HEK293 (cell line): ENCODE data around the gene DSCAML1.

Experiments used
- CTCF ChIA-PET: fragments of 350-600 bp; formaldehyde crosslinking; extraction: SDS; loops from one replicate; lab custom pipeline; 2021; ENCODE audit warnings: antibody characterized with exemption; lab: Yijun Ruan, JAX
- POLR2A ChIA-PET: fragments of 300-600 bp; formaldehyde crosslinking; extraction: SDS; loops from one replicate; lab custom pipeline; 2020; ENCODE audit warnings: antibody characterized with exemption, inconsistent platforms; lab: Yijun Ruan, JAX
- H3K27ac ChIP-seq: fragments of 200-500 bp; sonication (Bioruptor generic); 2 replicates; pipeline ENCODE4 v1.5.1; 2014; ENCODE audit warnings: low read depth, low read length, control low read depth, inconsistent platforms; ENCODE audit errors: extremely low read depth
- H3K36me3 ChIP-seq, 2 experiments: fragments of 200-500 bp in 1 of 2; sonication (Bioruptor generic) in 1 of 2; 1 replicate in 1 of 2; 2 replicates in 1 of 2; pipeline ENCODE4 v1.5.1; 2014 to 2017; ENCODE audit warnings: inconsistent platforms in 2 of 2, low read length in 2 of 2; ENCODE audit not compliant: control insufficient read depth in 2 of 2, insufficient read depth in 1 of 2
- H3K4me1 ChIP-seq: fragments of 200-500 bp; sonication (Bioruptor generic); 2 replicates; pipeline ENCODE4 v1.5.1; 2014; ENCODE audit warnings: mild to moderate bottlenecking, low read length, inconsistent platforms; ENCODE audit not compliant: control insufficient read depth, insufficient read depth
- H3K4me3 ChIP-seq: 2 replicates; pipeline ENCODE4 v1.5.1; 2011; ENCODE audit warnings: low read depth, mild to moderate bottlenecking, control low read depth, low read length, moderate library complexity
- H3K9me3 ChIP-seq: fragments of 200-500 bp; sonication (Bioruptor generic); 2 replicates; pipeline ENCODE4 v1.5.1; 2014; ENCODE audit warnings: low read depth, low read length, inconsistent platforms; ENCODE audit not compliant: control insufficient read depth, insufficient read depth
- GLI4 ChIP-seq: fragments of 450-650 bp; formaldehyde crosslinking; IDR thresholded peaks from 2 replicates; pipeline ENCODE4 v1.5.1; 2016; ENCODE audit warnings: missing biosample characterization, missing genetic modification characterization
- GLIS2 ChIP-seq: fragments of 450-650 bp; formaldehyde crosslinking; IDR thresholded peaks from 2 replicates; pipeline ENCODE4 v1.5.1; 2016; ENCODE audit warnings: missing biosample characterization, missing genetic modification characterization
- KLF7 ChIP-seq: fragments of 450-650 bp; formaldehyde crosslinking; IDR thresholded peaks from 2 replicates; pipeline ENCODE4 v1.5.1; 2016; ENCODE audit warnings: missing biosample characterization, missing genetic modification characterization, borderline replicate concordance
- OSR2 ChIP-seq: fragments of 450-650 bp; formaldehyde crosslinking; IDR thresholded peaks from 2 replicates; pipeline ENCODE4 v1.5.1; 2016; ENCODE audit warnings: missing biosample characterization, missing genetic modification characterization
- ZFP3 ChIP-seq: fragments of 450-650 bp; formaldehyde crosslinking; IDR thresholded peaks from 2 replicates; pipeline ENCODE4 v1.5.1; 2016; ENCODE audit warnings: low read depth, missing biosample characterization, missing genetic modification characterization
- ZFP41 ChIP-seq: fragments of 450-650 bp; formaldehyde crosslinking; IDR thresholded peaks from 2 replicates; pipeline ENCODE4 v1.5.1; 2016; ENCODE audit warnings: missing biosample characterization, missing genetic modification characterization, borderline replicate concordance
- ZIC2 ChIP-seq: fragments of 450-650 bp; formaldehyde crosslinking; IDR thresholded peaks from 2 replicates; pipeline ENCODE4 v1.5.1; 2016; ENCODE audit warnings: missing biosample characterization, missing genetic modification characterization
- ZNF114 ChIP-seq: fragments of 450-650 bp; formaldehyde crosslinking; IDR thresholded peaks from 2 replicates; pipeline ENCODE4 v1.5.0; 2017; ENCODE audit warnings: missing biosample characterization, missing genetic modification characterization
- ZNF146 ChIP-seq: fragments of 450-650 bp; formaldehyde crosslinking; IDR thresholded peaks from 2 replicates; pipeline ENCODE4 v1.5.1; 2016; ENCODE audit warnings: missing biosample characterization, missing genetic modification characterization
- ZNF341 ChIP-seq: fragments of 450-650 bp; formaldehyde crosslinking; IDR thresholded peaks from 2 replicates; pipeline ENCODE4; 2016; ENCODE audit warnings: low read depth, missing biosample characterization, missing genetic modification characterization
- ZNF521 ChIP-seq: fragments of 450-650 bp; formaldehyde crosslinking; IDR thresholded peaks from 2 replicates; pipeline ENCODE4 v1.5.1; 2017; ENCODE audit warnings: missing biosample characterization, mild to moderate bottlenecking, missing genetic modification characterization
- ZNF558 ChIP-seq: fragments of 450-650 bp; formaldehyde crosslinking; IDR thresholded peaks from 2 replicates; pipeline ENCODE4 v1.5.1; 2016; ENCODE audit warnings: missing biosample characterization, missing genetic modification characterization
- ZNF561 ChIP-seq: fragments of 450-650 bp; IDR thresholded peaks from 2 replicates; pipeline ENCODE4 v1.5.1; 2018; ENCODE audit warnings: missing biosample characterization, missing genetic modification characterization, borderline replicate concordance
- ZNF600 ChIP-seq: fragments of 450-650 bp; formaldehyde crosslinking; IDR thresholded peaks from 2 replicates; pipeline ENCODE4 v1.5.1; 2016; ENCODE audit warnings: missing biosample characterization, missing genetic modification characterization
- ZNF623 ChIP-seq: fragments of 450-650 bp; formaldehyde crosslinking; IDR thresholded peaks from 2 replicates; pipeline ENCODE4 v1.5.1; 2016; ENCODE audit warnings: missing biosample characterization, missing genetic modification characterization
- ZNF654 ChIP-seq: fragments of 450-650 bp; formaldehyde crosslinking; IDR thresholded peaks from 2 replicates; pipeline ENCODE4 v1.5.1; 2016; ENCODE audit warnings: low read depth, missing biosample characterization, missing genetic modification characterization
- ZNF791 ChIP-seq: fragments of 450-650 bp; formaldehyde crosslinking; IDR thresholded peaks from 2 replicates; pipeline ENCODE4 v1.5.1; 2016; ENCODE audit warnings: missing biosample characterization, missing genetic modification characterization
- TF ChIP-seq, protein P1 (sequence below): fragments of 450-650 bp; formaldehyde crosslinking; IDR thresholded peaks from 2 replicates; pipeline ENCODE4 v1.5.1; 2016; ENCODE audit warnings: missing biosample characterization, missing genetic modification characterization
- TF ChIP-seq, protein P2 (sequence below): fragments of 450-650 bp; IDR thresholded peaks from 2 replicates; pipeline ENCODE4 v1.5.1; 2018; ENCODE audit warnings: missing biosample characterization, missing genetic modification characterization
- TF ChIP-seq, protein P3 (sequence below): fragments of 450-650 bp; formaldehyde crosslinking; IDR thresholded peaks from 2 replicates; pipeline ENCODE4 v1.5.1; 2017; ENCODE audit warnings: missing biosample characterization, missing genetic modification characterization
- TF ChIP-seq, protein P4 (sequence below): fragments of 450-650 bp; formaldehyde crosslinking; IDR thresholded peaks from 2 replicates; pipeline ENCODE4 v1.5.1; 2016; ENCODE audit warnings: missing biosample characterization, missing genetic modification characterization
- TF ChIP-seq, protein P5 (sequence below): fragments of 450-650 bp; IDR thresholded peaks from 2 replicates; pipeline ENCODE4 v1.5.1; 2018; ENCODE audit warnings: missing biosample characterization, mild to moderate bottlenecking, missing genetic modification characterization
- TF ChIP-seq, protein P6 (sequence below): fragments of 450-650 bp; formaldehyde crosslinking; IDR thresholded peaks from 2 replicates; pipeline ENCODE4 v1.5.1; 2016; ENCODE audit warnings: missing biosample characterization, missing genetic modification characterization
- TF ChIP-seq, protein P7 (sequence below): fragments of 450-650 bp; formaldehyde crosslinking; conservative IDR thresholded peaks from 2 replicates; pipeline ENCODE4 v1.5.1; 2016; ENCODE audit warnings: low read depth, missing biosample characterization, missing genetic modification characterization

Gene DSCAML1

DNA sequence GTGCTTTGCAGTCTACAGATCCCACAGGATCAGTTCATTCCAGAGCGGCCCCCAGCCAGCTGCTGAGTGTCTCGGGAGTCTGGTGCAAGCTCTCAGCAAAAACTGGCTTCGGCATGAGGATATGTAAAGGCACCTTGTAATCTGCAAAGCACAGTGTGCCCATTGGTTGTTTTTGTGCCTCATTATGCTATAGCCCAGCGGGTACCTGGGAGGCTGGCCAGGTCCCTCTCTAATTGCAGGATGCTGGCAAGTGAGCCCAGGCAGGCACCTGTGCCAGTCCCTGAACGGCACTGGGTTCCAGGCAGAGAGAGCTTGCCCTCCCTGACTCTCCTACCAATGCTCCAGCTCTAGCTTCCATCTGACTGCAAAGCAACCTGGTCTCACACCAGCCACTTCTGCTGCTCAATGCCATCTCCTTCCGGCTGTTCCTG lies 128.7 kb downstream of the DSCAML1 start (continued):
- TF ChIP-seq, protein P1, sequence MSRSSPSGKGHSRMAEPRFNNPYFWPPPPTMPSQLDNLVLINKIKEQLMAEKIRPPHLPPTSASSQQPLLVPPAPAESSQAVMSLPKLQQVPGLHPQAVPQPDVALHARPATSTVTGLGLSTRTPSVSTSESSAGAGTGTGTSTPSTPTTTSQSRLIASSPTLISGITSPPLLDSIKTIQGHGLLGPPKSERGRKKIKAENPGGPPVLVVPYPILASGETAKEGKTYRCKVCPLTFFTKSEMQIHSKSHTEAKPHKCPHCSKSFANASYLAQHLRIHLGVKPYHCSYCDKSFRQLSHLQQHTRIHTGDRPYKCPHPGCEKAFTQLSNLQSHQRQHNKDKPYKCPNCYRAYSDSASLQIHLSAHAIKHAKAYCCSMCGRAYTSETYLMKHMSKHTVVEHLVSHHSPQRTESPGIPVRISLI (tag by site-specific recombination): no peak
- TF ChIP-seq ZNF600 (no peak), ZNF341 (no peak), ZNF146 (tag by site-specific recombination) (no peak), GLI4 (tag by site-specific recombination) (no peak), ZNF521 (tag by site-specific recombination) (no peak), ZNF791 (tag by site-specific recombination) (no peak)
- TF ChIP-seq, protein P2, sequence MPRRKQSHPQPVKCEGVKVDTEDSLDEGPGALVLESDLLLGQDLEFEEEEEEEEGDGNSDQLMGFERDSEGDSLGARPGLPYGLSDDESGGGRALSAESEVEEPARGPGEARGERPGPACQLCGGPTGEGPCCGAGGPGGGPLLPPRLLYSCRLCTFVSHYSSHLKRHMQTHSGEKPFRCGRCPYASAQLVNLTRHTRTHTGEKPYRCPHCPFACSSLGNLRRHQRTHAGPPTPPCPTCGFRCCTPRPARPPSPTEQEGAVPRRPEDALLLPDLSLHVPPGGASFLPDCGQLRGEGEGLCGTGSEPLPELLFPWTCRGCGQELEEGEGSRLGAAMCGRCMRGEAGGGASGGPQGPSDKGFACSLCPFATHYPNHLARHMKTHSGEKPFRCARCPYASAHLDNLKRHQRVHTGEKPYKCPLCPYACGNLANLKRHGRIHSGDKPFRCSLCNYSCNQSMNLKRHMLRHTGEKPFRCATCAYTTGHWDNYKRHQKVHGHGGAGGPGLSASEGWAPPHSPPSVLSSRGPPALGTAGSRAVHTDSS: no peak
- TF ChIP-seq, protein P3, sequence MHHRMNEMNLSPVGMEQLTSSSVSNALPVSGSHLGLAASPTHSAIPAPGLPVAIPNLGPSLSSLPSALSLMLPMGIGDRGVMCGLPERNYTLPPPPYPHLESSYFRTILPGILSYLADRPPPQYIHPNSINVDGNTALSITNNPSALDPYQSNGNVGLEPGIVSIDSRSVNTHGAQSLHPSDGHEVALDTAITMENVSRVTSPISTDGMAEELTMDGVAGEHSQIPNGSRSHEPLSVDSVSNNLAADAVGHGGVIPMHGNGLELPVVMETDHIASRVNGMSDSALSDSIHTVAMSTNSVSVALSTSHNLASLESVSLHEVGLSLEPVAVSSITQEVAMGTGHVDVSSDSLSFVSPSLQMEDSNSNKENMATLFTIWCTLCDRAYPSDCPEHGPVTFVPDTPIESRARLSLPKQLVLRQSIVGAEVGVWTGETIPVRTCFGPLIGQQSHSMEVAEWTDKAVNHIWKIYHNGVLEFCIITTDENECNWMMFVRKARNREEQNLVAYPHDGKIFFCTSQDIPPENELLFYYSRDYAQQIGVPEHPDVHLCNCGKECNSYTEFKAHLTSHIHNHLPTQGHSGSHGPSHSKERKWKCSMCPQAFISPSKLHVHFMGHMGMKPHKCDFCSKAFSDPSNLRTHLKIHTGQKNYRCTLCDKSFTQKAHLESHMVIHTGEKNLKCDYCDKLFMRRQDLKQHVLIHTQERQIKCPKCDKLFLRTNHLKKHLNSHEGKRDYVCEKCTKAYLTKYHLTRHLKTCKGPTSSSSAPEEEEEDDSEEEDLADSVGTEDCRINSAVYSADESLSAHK (tag by site-specific recombination): no peak

DNA sequence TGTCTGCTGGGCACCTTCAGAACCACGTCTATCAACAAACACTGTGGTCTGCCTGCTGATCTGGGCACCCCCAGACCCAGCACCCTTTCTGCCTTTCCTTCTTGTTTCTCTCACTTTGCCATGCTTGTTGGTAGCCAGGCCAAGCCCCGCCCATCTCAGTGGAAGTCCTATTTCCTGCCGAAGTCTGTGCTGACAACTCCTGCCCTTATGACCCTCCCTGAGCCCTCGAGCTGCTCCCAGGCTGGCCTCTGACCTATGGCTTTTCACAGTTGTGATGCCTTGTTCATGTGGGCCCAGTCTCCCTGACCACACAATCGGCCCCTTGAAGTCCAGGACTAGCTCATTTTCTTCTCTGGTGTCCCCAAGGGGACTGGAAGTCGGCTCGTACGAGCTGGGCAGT lies 132.1 kb downstream of the DSCAML1 start:
- no peaks in the 10 kb centered on the region for H3K4me1 ChIP-seq
- ChIA-PET POLR2A (interaction anchor here (0.5 kb wide), 1 partner anchor 556 kb away, joined by 3 read pairs; no protein-coding TSS in a partner anchor), CTCF (no interaction called here)
- no peak overlapping the region for H3K27ac ChIP-seq
- no peak overlapping the region for H3K4me3 ChIP-seq
- H3K9me3 ChIP-seq: no peaks in the 10 kb centered on the region
- H3K36me3 ChIP-seq: no peaks in the 10 kb centered on the region
- TF ChIP-seq, protein P4, sequence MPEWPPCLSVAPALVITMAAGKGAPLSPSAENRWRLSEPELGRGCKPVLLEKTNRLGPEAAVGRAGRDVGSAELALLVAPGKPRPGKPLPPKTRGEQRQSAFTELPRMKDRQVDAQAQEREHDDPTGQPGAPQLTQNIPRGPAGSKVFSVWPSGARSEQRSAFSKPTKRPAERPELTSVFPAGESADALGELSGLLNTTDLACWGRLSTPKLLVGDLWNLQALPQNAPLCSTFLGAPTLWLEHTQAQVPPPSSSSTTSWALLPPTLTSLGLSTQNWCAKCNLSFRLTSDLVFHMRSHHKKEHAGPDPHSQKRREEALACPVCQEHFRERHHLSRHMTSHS (tag by site-specific recombination): no peak
- TF ChIP-seq ZIC2: no peak
- TF ChIP-seq, protein P5, sequence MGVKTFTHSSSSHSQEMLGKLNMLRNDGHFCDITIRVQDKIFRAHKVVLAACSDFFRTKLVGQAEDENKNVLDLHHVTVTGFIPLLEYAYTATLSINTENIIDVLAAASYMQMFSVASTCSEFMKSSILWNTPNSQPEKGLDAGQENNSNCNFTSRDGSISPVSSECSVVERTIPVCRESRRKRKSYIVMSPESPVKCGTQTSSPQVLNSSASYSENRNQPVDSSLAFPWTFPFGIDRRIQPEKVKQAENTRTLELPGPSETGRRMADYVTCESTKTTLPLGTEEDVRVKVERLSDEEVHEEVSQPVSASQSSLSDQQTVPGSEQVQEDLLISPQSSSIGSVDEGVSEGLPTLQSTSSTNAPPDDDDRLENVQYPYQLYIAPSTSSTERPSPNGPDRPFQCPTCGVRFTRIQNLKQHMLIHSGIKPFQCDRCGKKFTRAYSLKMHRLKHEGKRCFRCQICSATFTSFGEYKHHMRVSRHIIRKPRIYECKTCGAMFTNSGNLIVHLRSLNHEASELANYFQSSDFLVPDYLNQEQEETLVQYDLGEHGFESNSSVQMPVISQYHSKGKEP (tag by site-specific recombination): no peak
- no peak for TF ChIP-seq ZNF623 (tag by site-specific recombination)
- TF ChIP-seq ZNF561: no peak
- TF ChIP-seq, protein P6, sequence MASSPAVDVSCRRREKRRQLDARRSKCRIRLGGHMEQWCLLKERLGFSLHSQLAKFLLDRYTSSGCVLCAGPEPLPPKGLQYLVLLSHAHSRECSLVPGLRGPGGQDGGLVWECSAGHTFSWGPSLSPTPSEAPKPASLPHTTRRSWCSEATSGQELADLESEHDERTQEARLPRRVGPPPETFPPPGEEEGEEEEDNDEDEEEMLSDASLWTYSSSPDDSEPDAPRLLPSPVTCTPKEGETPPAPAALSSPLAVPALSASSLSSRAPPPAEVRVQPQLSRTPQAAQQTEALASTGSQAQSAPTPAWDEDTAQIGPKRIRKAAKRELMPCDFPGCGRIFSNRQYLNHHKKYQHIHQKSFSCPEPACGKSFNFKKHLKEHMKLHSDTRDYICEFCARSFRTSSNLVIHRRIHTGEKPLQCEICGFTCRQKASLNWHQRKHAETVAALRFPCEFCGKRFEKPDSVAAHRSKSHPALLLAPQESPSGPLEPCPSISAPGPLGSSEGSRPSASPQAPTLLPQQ (tag by site-specific recombination): no peak
- TF ChIP-seq, protein P7, sequence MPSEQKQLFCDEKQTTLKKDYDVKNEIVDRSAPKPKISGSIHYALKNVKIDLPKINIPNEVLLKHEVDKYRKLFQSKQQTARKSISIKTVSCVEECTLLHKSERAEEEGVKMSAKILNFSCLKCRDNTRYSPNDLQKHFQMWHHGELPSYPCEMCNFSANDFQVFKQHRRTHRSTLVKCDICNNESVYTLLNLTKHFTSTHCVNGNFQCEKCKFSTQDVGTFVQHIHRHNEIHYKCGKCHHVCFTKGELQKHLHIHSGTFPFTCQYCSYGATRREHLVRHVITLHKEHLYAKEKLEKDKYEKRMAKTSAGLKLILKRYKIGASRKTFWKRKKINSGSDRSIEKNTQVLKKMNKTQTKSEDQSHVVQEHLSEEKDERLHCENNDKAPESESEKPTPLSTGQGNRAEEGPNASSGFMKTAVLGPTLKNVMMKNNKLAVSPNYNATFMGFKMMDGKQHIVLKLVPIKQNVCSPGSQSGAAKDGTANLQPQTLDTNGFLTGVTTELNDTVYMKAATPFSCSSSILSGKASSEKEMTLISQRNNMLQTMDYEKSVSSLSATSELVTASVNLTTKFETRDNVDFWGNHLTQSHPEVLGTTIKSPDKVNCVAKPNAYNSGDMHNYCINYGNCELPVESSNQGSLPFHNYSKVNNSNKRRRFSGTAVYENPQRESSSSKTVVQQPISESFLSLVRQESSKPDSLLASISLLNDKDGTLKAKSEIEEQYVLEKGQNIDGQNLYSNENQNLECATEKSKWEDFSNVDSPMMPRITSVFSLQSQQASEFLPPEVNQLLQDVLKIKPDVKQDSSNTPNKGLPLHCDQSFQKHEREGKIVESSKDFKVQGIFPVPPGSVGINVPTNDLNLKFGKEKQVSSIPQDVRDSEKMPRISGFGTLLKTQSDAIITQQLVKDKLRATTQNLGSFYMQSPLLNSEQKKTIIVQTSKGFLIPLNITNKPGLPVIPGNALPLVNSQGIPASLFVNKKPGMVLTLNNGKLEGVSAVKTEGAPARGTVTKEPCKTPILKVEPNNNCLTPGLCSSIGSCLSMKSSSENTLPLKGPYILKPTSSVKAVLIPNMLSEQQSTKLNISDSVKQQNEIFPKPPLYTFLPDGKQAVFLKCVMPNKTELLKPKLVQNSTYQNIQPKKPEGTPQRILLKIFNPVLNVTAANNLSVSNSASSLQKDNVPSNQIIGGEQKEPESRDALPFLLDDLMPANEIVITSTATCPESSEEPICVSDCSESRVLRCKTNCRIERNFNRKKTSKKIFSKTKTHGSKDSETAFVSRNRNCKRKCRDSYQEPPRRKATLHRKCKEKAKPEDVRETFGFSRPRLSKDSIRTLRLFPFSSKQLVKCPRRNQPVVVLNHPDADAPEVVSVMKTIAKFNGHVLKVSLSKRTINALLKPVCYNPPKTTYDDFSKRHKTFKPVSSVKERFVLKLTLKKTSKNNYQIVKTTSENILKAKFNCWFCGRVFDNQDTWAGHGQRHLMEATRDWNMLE (tag by site-specific recombination): no peak
- no peak for TF ChIP-seq ZNF114 (tag by site-specific recombination)
- TF ChIP-seq OSR2: no peak
- TF ChIP-seq ZNF558 (tag by site-specific recombination): no peak
- no peak for TF ChIP-seq GLIS2
- no peak for TF ChIP-seq ZFP3 (tag by site-specific recombination)
- TF ChIP-seq KLF7 (tag by site-specific recombination): no peak
- TF ChIP-seq ZFP41: no peak
- no peak for TF ChIP-seq ZNF654 (tag by site-specific recombination)
